HG03025 (cell line): ENCODE results near the gene PGS1.
"Not testable (repeated sequence)": the region's sequence is repeated elsewhere in the genome, so short reads cannot be mapped to it uniquely, and the experiment has no call there.

Source experiments
- ATAC-seq: cut with Tn5 transposase; IDR thresholded peaks from one replicate; pipeline ENCODE4 v1.9.1; 2021; ENCODE audit warnings: mild to moderate bottlenecking, moderate library complexity; ENCODE audit not compliant: unreplicated experiment, low FRiP score

The PGS1 gene

DNA sequence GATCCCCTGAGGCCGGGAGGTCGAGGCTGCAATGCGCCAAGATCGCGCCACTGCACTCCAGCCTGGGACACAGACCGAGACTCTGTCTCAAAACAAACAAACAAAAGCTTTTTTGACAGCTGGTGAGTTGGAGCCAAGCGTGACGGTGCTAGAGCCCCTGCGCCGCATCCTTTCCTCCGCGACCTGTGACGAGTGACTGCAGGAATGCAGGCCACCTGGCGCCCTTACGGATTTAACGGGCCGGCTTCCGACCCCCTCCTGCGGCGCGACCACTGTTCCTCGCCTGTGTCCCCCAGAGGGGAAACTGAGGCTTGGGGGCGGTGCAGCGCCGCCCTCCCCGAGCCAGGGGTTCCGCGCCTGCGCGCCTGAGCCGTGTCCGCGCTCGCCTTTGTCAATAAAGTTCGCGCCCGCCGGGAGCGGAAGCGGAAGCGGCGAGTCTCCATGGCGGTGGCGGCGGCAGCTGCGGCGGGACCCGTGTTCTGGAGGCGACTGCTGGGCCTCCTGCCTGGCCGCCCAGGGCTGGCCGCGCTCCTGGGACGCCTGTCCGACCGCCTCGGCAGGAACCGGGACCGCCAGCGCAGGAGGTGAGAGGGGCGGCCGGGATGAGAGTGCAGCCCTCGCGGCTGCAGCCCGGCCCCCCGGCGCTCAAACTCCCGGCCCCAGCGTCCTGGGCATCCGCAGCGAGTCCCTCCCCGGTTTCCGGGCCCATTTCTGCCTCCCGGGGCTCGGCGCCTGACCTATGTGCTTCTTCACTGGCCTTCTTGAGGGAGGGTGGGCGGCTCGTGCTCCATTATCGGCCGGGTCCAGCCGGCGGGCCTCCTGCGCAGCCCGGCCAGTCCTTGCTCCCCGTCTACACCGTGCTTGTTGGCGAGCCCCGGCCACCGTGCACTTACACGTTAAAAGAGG, at the start of gene PGS1:
Gene PGS1 (plus strand): TSS at position 425 of the 906 bp plus-strand sequence. CDS start 17 bp downstream, at position 442.
- ATAC-seq: no peak

DNA sequence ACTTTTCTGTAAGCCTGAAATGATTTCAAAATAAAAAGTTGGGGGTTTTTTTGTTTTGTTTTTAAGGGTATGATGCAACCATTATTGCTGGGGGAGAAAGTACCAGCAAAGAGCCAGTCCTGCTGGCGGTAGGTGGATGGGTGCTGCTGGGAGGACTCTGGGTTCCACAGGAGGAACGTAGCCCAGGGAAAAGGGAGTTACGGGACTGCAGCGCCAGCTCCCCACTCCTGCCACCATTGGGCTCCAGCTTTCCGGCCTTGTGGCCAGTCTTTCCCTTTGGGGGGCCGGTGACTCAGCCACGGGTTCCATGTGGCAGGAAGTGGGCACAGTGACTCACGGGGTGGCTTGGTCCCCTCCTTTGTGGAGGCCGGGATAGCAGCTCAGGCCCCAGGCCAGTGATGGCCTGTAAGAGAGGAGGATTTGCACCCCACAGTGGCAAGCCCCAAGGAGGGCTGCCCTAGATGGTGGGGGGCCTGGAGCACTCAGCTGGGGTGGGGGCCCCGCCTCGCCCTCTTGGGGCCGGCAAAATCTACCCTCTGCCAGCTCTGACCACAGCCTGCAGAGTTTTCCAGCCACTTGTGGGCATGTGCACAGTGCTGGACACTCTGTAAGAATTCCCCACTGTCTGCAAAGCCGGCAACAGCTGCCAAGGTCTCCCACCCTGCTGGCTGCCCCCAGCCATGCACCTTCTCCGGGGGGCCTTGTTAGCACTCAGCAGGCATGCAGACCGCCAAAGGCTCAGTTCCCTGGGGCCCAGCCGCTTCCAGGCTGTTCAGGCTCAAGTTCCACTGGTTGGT, 49.0 kb upstream of the PGS1 start:
- no peak for ATAC-seq

DNA sequence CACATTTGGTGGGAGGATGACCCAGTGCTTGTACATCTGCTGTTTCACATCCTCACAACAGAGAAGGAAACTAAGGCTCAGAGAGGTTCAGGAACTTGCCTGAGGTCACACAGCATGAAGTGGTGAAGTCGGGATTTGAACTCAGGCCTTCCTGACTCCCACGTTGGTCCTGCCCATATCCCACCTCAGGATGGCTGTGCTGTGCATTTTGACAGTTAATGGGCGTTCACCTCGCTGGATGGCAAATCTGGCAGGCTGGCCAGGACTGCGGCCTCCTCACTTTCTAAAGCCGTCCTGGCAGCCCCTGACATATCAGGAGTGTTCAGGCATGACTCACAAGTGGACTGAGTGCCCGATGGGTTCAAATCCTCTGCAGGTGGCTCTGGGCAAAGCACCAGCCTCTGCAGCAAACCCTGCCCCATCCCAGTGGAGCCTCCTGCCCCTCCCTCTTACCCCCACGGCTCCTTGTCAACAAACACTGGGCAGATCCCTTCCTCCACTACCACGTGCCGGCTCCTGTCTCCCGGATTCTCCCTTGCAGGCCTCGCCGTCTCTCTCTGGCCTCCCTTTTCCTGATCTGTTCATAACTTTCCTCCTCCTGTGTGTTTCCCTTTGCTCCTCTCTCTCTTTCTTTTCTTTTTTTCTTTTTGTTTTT, 47.8 kb upstream of the PGS1 start:
- ATAC-seq: no peak

GRCh38 chr17:78331355-78331754, 47.1 kb upstream of the PGS1 start:
- not testable (repeated sequence) for ATAC-seq

DNA sequence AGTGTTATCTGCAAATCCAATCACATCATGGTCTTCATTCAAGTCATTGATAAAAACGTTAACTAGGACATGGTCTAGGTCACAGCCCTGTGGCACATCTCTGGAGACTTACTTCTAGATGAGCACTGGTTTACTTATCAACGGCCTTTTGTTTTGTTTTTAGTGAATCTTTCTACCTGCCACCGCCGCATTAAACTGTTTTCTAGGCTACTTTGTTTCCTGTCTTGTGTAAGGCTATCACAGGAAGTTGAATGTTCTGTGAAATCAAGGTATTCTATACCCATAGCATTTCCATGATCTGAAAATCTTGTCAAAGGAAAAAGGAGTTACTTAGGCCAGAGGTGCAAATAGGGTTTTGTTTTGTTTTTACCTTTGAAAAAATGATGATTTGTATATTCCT, 45.5 kb upstream of the PGS1 start:
- ATAC-seq: no peak

DNA sequence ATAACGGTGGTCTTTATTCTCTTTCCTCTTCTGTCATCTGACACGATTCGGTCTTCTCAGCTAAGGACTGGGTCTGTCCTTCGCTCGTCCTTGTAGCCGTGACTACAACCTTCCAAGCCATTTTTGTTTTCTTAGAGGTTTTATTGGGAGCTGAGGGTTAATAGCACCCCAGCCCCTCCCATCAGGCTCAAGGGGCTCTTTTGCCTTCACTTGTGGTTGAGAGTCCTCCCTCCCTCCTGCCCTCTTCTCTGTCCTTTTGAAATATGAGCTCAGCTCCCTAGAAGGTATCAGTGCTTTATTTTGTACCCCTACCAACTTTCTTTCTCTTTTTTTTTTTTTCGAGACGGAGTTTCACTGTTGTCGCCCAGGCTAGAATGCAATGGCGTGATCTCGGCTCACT, 43.2 kb upstream of the PGS1 start:
- no peak for ATAC-seq

DNA sequence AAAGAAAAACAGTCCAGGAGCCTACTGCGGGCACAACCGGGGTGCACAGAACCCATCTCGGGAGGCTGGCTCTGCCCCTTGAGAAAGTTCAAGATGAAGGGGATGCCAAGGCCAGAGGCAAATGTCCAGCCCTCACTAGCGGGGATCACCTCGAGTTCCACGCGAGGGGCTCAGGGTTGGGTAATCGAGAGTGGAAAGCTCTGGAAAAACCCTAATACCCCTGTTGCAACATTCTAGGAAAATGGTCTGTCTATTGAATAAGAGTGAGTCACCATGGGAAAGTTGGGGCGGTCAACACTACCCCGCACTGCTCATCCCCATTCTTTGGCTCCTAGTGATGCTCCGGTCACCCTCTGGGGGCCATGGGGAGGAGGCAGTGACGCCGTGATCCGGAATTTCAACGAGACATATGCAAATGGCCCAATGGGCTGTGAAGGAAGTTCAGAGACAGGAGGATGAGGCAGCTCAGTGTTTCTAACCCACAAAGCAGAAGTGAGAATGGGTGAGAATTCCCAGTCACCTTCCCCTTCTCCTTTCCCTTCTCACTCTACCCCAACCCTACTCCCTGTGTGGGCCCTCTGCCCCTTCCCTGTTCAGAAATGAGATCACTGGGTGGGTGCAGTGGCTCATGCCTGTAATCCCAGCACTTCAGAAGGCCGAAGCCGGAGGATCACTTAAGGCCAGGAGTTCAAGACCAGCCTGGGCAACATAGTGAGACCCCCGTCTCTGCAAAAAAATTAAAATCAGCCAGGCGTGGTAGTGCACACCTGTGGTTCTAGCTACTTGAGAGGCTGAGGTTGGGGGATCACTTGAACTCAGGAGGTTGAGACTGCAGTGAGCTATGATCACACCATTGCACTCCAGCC, 41.0 kb upstream of the PGS1 start:
- no peak for ATAC-seq

DNA sequence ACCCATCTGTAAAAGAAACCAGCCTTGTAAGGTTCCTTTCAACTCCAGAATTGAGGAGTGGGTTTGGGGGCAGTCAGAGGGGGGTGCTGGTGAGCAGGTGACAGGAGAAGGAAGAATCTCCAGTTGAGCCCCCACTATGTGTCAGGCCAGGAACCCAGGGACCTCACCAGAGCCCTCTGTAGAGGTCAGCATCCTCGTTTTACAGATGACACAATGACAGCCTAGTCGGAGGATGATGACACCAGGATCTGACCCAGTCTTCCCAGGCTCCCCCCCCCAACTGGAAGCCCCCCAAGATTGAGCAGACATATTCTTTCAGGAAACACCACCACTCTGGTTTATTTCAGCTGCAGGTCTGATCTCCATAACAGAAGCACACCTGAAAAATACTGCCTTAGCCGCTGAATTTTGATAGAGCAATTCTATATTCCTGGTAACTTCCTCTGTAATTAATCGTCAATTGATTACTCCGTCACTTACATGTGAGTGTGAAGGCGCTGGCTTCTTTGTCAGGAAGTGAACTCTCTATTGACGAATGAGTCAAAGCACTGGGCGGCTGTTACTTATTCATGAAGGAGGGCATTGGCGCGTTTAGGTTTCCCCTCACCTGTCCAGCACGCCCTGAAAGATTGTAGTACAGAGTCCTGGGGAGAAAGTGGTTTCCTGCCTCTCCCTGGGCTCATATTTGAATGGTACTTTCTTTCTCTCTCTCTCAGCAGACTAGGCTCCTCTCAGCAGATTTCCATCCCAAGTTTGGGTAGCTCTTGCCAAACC, 39.8 kb upstream of the PGS1 start:
- no peak for ATAC-seq

DNA sequence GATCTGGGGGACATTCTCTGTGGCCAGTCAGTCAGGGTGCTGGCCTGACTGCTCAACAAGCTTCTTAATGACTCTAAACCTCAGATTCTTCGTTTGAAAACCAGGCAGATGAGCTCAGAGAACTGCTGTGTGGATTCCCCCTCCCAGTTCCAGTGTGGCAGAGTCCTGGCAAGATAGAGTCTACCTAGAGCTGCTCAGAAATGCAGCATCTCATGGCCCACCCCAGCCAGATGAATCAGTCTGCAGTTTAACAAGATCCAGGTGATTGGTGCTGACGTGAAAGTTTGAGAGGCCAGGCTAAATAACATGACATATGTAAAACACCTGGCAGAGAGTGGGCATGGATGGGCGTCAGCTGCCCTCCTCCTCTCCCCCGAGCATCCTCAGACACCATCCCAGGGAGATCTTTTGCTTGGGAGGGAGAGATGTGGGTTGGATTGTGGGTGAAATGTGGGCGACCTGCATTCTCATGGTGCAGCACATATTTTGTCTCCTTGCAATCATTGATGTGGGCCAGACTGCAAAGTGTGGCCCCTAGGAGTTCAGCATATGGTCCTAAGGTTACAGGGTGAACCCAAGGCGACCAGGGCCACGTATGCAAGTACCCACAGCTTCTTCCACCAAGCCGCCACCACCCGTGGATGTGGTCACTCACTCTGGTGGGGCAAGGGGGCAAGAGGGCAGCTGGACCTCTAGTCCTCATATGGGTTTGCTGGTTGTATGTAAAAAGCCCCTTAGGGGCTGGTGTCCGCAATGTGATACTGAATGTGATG, 38.1 kb upstream of the PGS1 start:
- no peak for ATAC-seq

GRCh38 chr17:78341559-78342448, 36.6 kb upstream of the PGS1 start:
- ATAC-seq: no peak

- ATAC-seq: no peak
Observed at GRCh38 chr17:78342449-78343186, 35.8 kb upstream of the PGS1 start.

- ATAC-seq: no peak
Observed at GRCh38 chr17:78343187-78343542, 35.3 kb upstream of the PGS1 start.

GRCh38 chr17:78343543-78344201, 34.8 kb upstream of the PGS1 start:
- ATAC-seq: no peak

DNA sequence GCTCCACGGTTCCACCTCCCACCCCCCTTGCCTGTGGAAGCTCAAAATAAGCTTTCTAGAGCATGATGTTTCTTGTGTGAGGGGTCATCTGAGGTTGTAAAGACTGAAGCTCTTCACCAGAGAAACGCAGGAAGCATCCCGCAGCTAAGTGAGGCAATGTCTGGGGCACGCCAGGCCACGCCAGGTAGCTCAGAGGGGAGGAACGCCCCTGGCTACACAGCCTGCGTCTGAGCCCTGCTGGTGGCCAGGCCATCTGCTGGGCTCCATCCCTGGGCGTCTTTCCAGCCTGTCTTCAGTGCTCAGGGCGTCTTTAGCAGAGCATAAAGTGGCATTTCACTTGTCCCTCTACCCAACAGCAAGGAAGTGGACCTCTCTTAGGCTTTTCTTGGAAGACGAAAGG, 33.8 kb upstream of the PGS1 start:
- no peak for ATAC-seq

DNA sequence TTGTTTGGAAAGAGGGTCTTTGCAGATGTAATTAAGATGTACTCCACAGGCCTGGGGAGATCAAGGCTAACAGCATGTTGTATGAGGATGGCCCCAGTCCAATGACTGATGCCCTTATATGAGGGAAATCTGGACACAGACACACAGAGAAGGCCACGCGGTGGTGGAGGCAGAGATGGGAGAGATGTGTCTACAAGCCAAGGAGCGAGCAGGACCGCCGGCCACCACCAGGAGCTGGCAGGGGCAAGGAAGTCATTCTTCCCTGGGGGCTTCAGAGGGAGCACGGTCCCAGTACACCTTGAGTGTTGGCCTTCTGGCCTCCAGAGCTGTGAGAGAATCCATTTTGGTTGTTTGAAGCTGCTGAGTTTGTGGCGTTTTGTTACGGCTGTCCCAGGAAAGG, 33.3 kb upstream of the PGS1 start:
- no peak for ATAC-seq

DNA sequence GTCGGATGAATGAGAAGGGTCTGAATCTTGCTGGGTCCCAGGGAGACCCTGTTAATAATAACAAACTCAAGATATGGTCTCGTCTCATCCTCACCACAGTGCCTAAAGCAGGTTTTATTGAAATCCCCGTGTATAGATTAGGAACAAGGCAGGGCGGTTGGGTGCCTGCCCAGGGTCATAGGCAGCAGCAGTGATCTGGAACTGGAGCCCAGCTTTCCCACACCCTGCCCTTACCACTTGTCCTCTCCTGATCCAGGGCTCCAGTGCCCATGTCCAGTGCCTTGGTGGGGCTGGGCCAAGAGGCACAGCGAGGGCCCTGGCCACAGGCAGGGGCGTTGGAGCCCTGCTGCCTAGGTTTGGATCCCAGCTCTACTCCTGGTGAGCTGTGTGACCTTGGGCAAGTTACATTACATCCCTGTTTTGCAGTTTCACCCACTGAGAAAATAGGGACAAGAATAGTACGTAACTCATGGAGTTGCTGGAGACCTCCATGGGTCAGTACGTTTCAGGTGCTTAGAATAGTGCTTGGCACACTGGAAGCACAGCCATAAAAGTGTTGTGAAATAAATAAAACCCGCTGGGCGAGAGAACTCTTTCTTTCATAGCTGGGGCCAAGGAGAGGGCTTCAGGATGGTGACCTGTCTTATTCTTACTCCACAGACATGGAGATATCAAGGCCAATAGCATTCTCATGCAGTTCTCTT, 32.5 kb upstream of the PGS1 start:
- no peak for ATAC-seq
